HCT116 (cell line): ENCODE results near the gene KIAA1755. TPM values are rescaled to one million over a fixed set of nuclear protein-coding genes. Genes with fewer than 3 reads are reported as not detected.

Source experiments
- ATAC-seq: fragments of 200-7000 bp; cut with Tn5 transposase; 2 replicates; pipeline ENCODE4 v1.9.1; 2020; ENCODE audit warnings: mild to moderate bottlenecking, moderate library complexity
- BruUV-seq: library from RNA; stranded (reverse); fragments of 400-500 nt; replicated peaks from 2 replicates; lab custom pipeline; 2021; lab: Mats Ljungman, UMichigan
- CTCF ChIA-PET: fragments of 300-600 bp; sonication (Branson Sonifier 250); formaldehyde crosslinking; loops from one replicate; lab custom pipeline; 2021; ENCODE audit warnings: antibody characterized with exemption; lab: Charles Lee
- POLR2A ChIA-PET: fragments of 300-600, 350-600 bp; sonication (Branson Sonifier 250); formaldehyde crosslinking; loops from one replicate; lab custom pipeline; 2021; ENCODE audit warnings: antibody characterized with exemption; lab: Charles Lee
- RAD21 ChIA-PET, 2 experiments: fragments of 300-600 bp; sonication (Branson Sonifier 250); formaldehyde crosslinking; loops; one replicate each; lab custom pipeline; 2023; ENCODE audit warnings: low total read pairs in 2 of 2; ENCODE audit not compliant: uncharacterized antibody in 2 of 2, unreplicated experiment in 2 of 2, low non-redundant PET in 1 of 2; lab: Charles Lee
- DNase-seq: peaks from one replicate; pipeline ENCODE4 v3.0.0-alpha.2; 2010; ENCODE audit warnings: low read depth, low spot score
- H2AFZ ChIP-seq: fragments of 200-600 bp; shearing (Covaris generic), sonication (generic); 2 replicates; pipeline ENCODE4 v1.6.1; 2017; ENCODE audit warnings: low read depth, mixed run types, mixed read lengths, antibody characterized with exemption, low read length; ENCODE audit not compliant: poor library complexity, severe bottlenecking
- H3K27ac ChIP-seq: 2 replicates; pipeline ENCODE4 v1.5.1; 2012; ENCODE audit warnings: low read depth, low read length
- H3K27me3 ChIP-seq: fragments of 200-600 bp; sonication (generic); 2 replicates; pipeline ENCODE4 v1.6.1; 2016; ENCODE audit warnings: mixed run types, low read length, mixed read lengths; ENCODE audit not compliant: insufficient read depth
- H3K36me3 ChIP-seq, 2 experiments: fragments of 200-500 bp in 1 of 2; fragments of 200-600 bp in 1 of 2; sonication (Bioruptor generic) in 1 of 2; sonication (generic) in 1 of 2; 2 replicates each; pipeline versions ENCODE4 v1.5.1 to v1.6.1; 2014 to 2016; ENCODE audit warnings: low read length in 2 of 2, inconsistent platforms in 1 of 2, mixed read lengths in 1 of 2, mixed run types in 1 of 2; ENCODE audit not compliant: insufficient read depth in 2 of 2, control insufficient read depth in 1 of 2
- H3K4me1 ChIP-seq, 2 experiments: fragments of 200-600 bp in 1 of 2; sonication (generic) in 1 of 2; 2 replicates each; pipeline versions ENCODE4 v1.5.1 to v1.6.1; 2012 to 2017; ENCODE audit warnings: low read length in 2 of 2, inconsistent platforms in 1 of 2, mild to moderate bottlenecking in 1 of 2, mixed read lengths in 1 of 2, mixed run types in 1 of 2, moderate library complexity in 1 of 2; ENCODE audit not compliant: insufficient read depth in 2 of 2, control insufficient read depth in 1 of 2
- H3K4me2 ChIP-seq: fragments of 200-600 bp; sonication (generic); 2 replicates; pipeline ENCODE4 v1.6.1; 2017; ENCODE audit warnings: mixed run types, low read length, mixed read lengths
- H3K4me3 ChIP-seq, 2 experiments: fragments of 200-600 bp in 1 of 2; sonication (generic) in 1 of 2; replicated peaks in 1 of 2; 2 replicates each; pipeline ENCODE4 v1.5.1; 2011 to 2016; ENCODE audit warnings: low read length in 2 of 2, control low read depth in 1 of 2, low read depth in 1 of 2, mild to moderate bottlenecking in 1 of 2, mixed read lengths in 1 of 2, mixed run types in 1 of 2
- H3K79me2 ChIP-seq: fragments of 200-600 bp; sonication (generic); 2 replicates; pipeline ENCODE4 v1.6.1; 2017; ENCODE audit warnings: mild to moderate bottlenecking, mixed run types, low read length, moderate library complexity, mixed read lengths; ENCODE audit not compliant: insufficient read depth
- H3K9ac ChIP-seq: fragments of 200-600 bp; sonication (generic); 2 replicates; pipeline ENCODE4 v1.6.1; 2016; ENCODE audit warnings: low read length, mixed read lengths
- H3K9me2 ChIP-seq: fragments of 200-600 bp; sonication (generic), shearing (Covaris generic); 2 replicates; pipeline ENCODE4 v1.6.1; 2017; ENCODE audit warnings: mixed run types, mild to moderate bottlenecking, moderate library complexity; ENCODE audit not compliant: insufficient read depth
- H3K9me3 ChIP-seq, 2 experiments: fragments of 200-500 bp in 1 of 2; fragments of 200-600 bp in 1 of 2; sonication (Bioruptor generic) in 1 of 2; sonication (generic) in 1 of 2; 2 replicates each; pipeline ENCODE4 v1.6.1; 2014 to 2017; ENCODE audit warnings: low read length in 2 of 2, mixed read lengths in 2 of 2, inconsistent platforms in 1 of 2, low read depth in 1 of 2, mild to moderate bottlenecking in 1 of 2, mixed run types in 1 of 2, moderate library complexity in 1 of 2; ENCODE audit not compliant: control insufficient read depth in 1 of 2, insufficient read depth in 1 of 2
- H4K20me1 ChIP-seq: fragments of 200-600 bp; sonication (generic), shearing (Covaris generic); 2 replicates; pipeline ENCODE4 v1.6.1; 2017; ENCODE audit warnings: mixed run types, mild to moderate bottlenecking, moderate library complexity; ENCODE audit not compliant: insufficient read depth
- ATF3 ChIP-seq: IDR thresholded peaks from 2 replicates; pipeline ENCODE4 v1.6.1; 2012
- CBX3 ChIP-seq: IDR thresholded peaks from 2 replicates; pipeline ENCODE4 v1.6.1; 2012; ENCODE audit warnings: low read depth
- CEBPB ChIP-seq: IDR thresholded peaks from 2 replicates; pipeline ENCODE4 v1.6.1; 2012; ENCODE audit warnings: low read depth
- EGR1 ChIP-seq: IDR thresholded peaks from 2 replicates; pipeline ENCODE4 v1.6.1; 2012; ENCODE audit warnings: low read depth
- ELF1 ChIP-seq: IDR thresholded peaks from 2 replicates; pipeline ENCODE4 v1.6.1; 2012; ENCODE audit warnings: low read depth, borderline replicate concordance
- EZH2 ChIP-seq: fragments of 200-600 bp; sonication (generic); IDR thresholded peaks from 2 replicates; pipeline ENCODE4 v1.6.1; 2017; ENCODE audit warnings: antibody characterized with exemption, mixed run types
- EZH2phosphoT487 ChIP-seq: fragments of 200-600 bp; IDR thresholded peaks from 2 replicates; pipeline ENCODE4 v1.6.1; 2018; ENCODE audit warnings: antibody characterized with exemption, borderline replicate concordance
- FOSL1 ChIP-seq: IDR thresholded peaks from 2 replicates; pipeline ENCODE4 v1.6.1; 2012; ENCODE audit warnings: low read depth
- JUND ChIP-seq: IDR thresholded peaks from 2 replicates; pipeline ENCODE4 v1.6.1; 2012
- MAX ChIP-seq: IDR thresholded peaks from 2 replicates; pipeline ENCODE4 v1.6.1; 2012
- POLR2A ChIP-seq: IDR thresholded peaks from 2 replicates; pipeline ENCODE4 v1.7.0; 2011; ENCODE audit warnings: borderline replicate concordance; ENCODE audit not compliant: insufficient read depth, insufficient read length; ENCODE audit errors: extremely low read depth
- RAD21 ChIP-seq: IDR thresholded peaks from 2 replicates; pipeline ENCODE4 v1.6.1; 2012; ENCODE audit warnings: low read depth, mild to moderate bottlenecking
- SP1 ChIP-seq: IDR thresholded peaks from 2 replicates; pipeline ENCODE4 v1.6.1; 2012; ENCODE audit warnings: low read depth
- YY1 ChIP-seq: IDR thresholded peaks from 2 replicates; pipeline ENCODE4 v1.6.1; 2011; ENCODE audit warnings: low read length, low read depth, moderate library complexity, mild to moderate bottlenecking; ENCODE audit not compliant: insufficient replicate concordance; ENCODE audit errors: extremely low read depth
- ZFX ChIP-seq: fragments of 450-650 bp; IDR thresholded peaks from 2 replicates; pipeline ENCODE4 v1.6.1; 2017
- ZNF274 ChIP-seq: fragments of 200-500 bp; sonication (Bioruptor generic); IDR thresholded peaks from 2 replicates; pipeline ENCODE4 v1.6.1; 2014; ENCODE audit warnings: mild to moderate bottlenecking, low read depth, low read length, inconsistent platforms
- intact Hi-C: fragments of 100-400 bp; cut with micrococcal nuclease; formaldehyde crosslinking; loops from 2 replicates; pipeline ENCODE4 v1.10.0; 2022
- total RNA-seq: library from RNA; stranded (reverse); gene quantifications from one replicate; pipeline ENCODE4 v1.2.1, GENCODE V29; 2021; ENCODE audit not compliant: unreplicated experiment
- TF ChIP-seq, protein P1 (sequence below), 3 experiments: fragments of 200-600 bp in 1 of 3; sonication (generic) in 1 of 3; IDR thresholded peaks in 2 of 3; conservative IDR thresholded peaks in 1 of 3; 2 replicates each; pipeline ENCODE4 v1.5.1; 2012 to 2017; ENCODE audit warnings: low read depth in 2 of 3, low read length in 2 of 3, antibody characterized with exemption in 1 of 3, borderline replicate concordance in 1 of 3, control low read depth in 1 of 3, mild to moderate bottlenecking in 1 of 3, mixed read lengths in 1 of 3, mixed run types in 1 of 3, moderate library complexity in 1 of 3; ENCODE audit not compliant: insufficient read depth in 1 of 3
- TF ChIP-seq, protein P2 (sequence below): IDR thresholded peaks from 2 replicates; pipeline ENCODE4 v1.6.1; 2011; ENCODE audit warnings: mild to moderate bottlenecking, low read length, moderate library complexity; ENCODE audit not compliant: insufficient replicate concordance; ENCODE audit errors: extremely low read depth

KIAA1755 gene
- total RNA-seq, 1 experiment from 2014 or later = not detected

- TF ChIP-seq ZFX = no peak
- no peak for TF ChIP-seq POLR2A
- no peak for TF ChIP-seq JUND
- TF ChIP-seq, protein P1, sequence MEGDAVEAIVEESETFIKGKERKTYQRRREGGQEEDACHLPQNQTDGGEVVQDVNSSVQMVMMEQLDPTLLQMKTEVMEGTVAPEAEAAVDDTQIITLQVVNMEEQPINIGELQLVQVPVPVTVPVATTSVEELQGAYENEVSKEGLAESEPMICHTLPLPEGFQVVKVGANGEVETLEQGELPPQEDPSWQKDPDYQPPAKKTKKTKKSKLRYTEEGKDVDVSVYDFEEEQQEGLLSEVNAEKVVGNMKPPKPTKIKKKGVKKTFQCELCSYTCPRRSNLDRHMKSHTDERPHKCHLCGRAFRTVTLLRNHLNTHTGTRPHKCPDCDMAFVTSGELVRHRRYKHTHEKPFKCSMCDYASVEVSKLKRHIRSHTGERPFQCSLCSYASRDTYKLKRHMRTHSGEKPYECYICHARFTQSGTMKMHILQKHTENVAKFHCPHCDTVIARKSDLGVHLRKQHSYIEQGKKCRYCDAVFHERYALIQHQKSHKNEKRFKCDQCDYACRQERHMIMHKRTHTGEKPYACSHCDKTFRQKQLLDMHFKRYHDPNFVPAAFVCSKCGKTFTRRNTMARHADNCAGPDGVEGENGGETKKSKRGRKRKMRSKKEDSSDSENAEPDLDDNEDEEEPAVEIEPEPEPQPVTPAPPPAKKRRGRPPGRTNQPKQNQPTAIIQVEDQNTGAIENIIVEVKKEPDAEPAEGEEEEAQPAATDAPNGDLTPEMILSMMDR (IDR thresholded peaks at IDR 0.05 in 2 of 3, conservative IDR thresholded peaks at IDR 0.05 in 1 of 3; ENCODE audit: borderline replicate concordance in 1 of 3, insufficient read depth in 1 of 3, low read depth in 2 of 3, low read length in 2 of 3) = no peak
These were observed 9.2 kb upstream of the KIAA1755 start (continued) for GRCh38 chr20:38269715-38270114.

DNA sequence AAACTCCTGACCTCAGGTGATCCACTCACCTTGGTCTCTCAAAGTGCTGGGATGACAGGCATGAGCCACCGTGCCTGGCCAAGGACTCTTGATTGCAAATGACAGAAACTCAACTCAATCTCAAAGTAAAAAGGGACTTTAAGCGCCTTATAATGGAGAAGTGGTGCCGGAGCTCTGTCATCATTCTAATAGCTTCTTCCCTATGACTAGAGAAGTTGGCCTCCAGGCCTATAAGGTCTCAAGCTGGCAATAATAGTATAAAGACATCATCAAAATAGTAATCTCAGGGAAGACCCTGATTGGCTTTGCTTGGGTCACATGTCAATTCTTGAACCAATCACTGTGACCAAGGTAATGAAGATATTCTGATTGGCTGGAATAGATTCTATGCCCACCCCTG lies 8.5 kb upstream of the KIAA1755 start:
- Histone ChIP-seq H3K9ac (no peak overlapping the region), H2AFZ (no peak overlapping the region), H3K9me2 (no peaks in the 10 kb centered on the region), H3K4me3 (no peak overlapping the region), H3K9me3 (no peaks in the 10 kb centered on the region), H3K4me2 (no peak overlapping the region), H3K27ac (no peak overlapping the region), H4K20me1 (no peaks in the 10 kb centered on the region), H3K79me2 (no peaks in the 10 kb centered on the region), H3K27me3 (no peaks in the 10 kb centered on the region), H3K4me1 (peaks cover 18 to 28% of the 10 kb centered on the region in 2 experiments), H3K36me3 (no peaks in the 10 kb centered on the region)
- TF ChIP-seq YY1 = no peak
- no peak for TF ChIP-seq ELF1
- TF ChIP-seq ZNF274 = no peak
- TF ChIP-seq JUND = no peak
- TF ChIP-seq CEBPB = no peak
- TF ChIP-seq CBX3 = no peak
- no peak for TF ChIP-seq EZH2
- no peak for TF ChIP-seq FOSL1
- TF ChIP-seq MAX = no peak
- TF ChIP-seq ATF3 = no peak
- TF ChIP-seq, protein P2, sequence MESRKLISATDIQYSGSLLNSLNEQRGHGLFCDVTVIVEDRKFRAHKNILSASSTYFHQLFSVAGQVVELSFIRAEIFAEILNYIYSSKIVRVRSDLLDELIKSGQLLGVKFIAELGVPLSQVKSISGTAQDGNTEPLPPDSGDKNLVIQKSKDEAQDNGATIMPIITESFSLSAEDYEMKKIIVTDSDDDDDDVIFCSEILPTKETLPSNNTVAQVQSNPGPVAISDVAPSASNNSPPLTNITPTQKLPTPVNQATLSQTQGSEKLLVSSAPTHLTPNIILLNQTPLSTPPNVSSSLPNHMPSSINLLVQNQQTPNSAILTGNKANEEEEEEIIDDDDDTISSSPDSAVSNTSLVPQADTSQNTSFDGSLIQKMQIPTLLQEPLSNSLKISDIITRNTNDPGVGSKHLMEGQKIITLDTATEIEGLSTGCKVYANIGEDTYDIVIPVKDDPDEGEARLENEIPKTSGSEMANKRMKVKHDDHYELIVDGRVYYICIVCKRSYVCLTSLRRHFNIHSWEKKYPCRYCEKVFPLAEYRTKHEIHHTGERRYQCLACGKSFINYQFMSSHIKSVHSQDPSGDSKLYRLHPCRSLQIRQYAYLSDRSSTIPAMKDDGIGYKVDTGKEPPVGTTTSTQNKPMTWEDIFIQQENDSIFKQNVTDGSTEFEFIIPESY = no peak
- no peak for TF ChIP-seq EGR1
- no peak for TF ChIP-seq SP1
- no peak for TF ChIP-seq RAD21
- TF ChIP-seq EZH2phosphoT487 = no peak
- RAD21 ChIA-PET = no interaction called here
- POLR2A ChIA-PET = no interaction called here
- DNase-seq = no peak
- intact Hi-C loops = no loop called here
- ATAC-seq = no peak
- CTCF ChIA-PET = no interaction called here
- BruUV-seq = no TSS peak
